Activated naive CD4-positive, alpha-beta T cell treated with anti-CD3 and anti-CD28 coated beads, Interleukin-2, amount 50 U/mL, for 24 hours (primary cell): Measurements from ENCODE around the gene SCAF11.
A peak's percentile ranks its signal among the peaks of the same experiment; 100 is the strongest.
"Not testable (repeated sequence)": the region's sequence is repeated elsewhere in the genome, so short reads cannot be mapped to it uniquely, and the experiment has no call there.

ENCODE experiments used
- H3K27ac Mint-ChIP-seq: one replicate; pipeline ENCODE4 v1.8.0; 2021; ENCODE audit warnings: mild to moderate bottlenecking, mixed read lengths
- H3K27me3 Mint-ChIP-seq: one replicate; pipeline ENCODE4 v1.8.0; 2021; ENCODE audit warnings: mixed read lengths
- H3K36me3 Mint-ChIP-seq: one replicate; pipeline ENCODE4 v1.8.0; 2021; ENCODE audit warnings: mixed read lengths
- H3K4me1 Mint-ChIP-seq: one replicate; pipeline ENCODE4 v1.8.0; 2021; ENCODE audit warnings: mixed read lengths
- H3K4me3 Mint-ChIP-seq: one replicate; pipeline ENCODE4 v1.8.0; 2021; ENCODE audit warnings: mild to moderate bottlenecking, mixed read lengths
- H3K9me3 Mint-ChIP-seq: one replicate; pipeline ENCODE4 v1.8.0; 2021; ENCODE audit warnings: mixed read lengths

The SCAF11 gene, protein sequence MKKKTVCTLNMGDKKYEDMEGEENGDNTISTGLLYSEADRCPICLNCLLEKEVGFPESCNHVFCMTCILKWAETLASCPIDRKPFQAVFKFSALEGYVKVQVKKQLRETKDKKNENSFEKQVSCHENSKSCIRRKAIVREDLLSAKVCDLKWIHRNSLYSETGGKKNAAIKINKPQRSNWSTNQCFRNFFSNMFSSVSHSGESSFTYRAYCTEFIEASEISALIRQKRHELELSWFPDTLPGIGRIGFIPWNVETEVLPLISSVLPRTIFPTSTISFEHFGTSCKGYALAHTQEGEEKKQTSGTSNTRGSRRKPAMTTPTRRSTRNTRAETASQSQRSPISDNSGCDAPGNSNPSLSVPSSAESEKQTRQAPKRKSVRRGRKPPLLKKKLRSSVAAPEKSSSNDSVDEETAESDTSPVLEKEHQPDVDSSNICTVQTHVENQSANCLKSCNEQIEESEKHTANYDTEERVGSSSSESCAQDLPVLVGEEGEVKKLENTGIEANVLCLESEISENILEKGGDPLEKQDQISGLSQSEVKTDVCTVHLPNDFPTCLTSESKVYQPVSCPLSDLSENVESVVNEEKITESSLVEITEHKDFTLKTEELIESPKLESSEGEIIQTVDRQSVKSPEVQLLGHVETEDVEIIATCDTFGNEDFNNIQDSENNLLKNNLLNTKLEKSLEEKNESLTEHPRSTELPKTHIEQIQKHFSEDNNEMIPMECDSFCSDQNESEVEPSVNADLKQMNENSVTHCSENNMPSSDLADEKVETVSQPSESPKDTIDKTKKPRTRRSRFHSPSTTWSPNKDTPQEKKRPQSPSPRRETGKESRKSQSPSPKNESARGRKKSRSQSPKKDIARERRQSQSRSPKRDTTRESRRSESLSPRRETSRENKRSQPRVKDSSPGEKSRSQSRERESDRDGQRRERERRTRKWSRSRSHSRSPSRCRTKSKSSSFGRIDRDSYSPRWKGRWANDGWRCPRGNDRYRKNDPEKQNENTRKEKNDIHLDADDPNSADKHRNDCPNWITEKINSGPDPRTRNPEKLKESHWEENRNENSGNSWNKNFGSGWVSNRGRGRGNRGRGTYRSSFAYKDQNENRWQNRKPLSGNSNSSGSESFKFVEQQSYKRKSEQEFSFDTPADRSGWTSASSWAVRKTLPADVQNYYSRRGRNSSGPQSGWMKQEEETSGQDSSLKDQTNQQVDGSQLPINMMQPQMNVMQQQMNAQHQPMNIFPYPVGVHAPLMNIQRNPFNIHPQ (N-terminal part only)

DNA sequence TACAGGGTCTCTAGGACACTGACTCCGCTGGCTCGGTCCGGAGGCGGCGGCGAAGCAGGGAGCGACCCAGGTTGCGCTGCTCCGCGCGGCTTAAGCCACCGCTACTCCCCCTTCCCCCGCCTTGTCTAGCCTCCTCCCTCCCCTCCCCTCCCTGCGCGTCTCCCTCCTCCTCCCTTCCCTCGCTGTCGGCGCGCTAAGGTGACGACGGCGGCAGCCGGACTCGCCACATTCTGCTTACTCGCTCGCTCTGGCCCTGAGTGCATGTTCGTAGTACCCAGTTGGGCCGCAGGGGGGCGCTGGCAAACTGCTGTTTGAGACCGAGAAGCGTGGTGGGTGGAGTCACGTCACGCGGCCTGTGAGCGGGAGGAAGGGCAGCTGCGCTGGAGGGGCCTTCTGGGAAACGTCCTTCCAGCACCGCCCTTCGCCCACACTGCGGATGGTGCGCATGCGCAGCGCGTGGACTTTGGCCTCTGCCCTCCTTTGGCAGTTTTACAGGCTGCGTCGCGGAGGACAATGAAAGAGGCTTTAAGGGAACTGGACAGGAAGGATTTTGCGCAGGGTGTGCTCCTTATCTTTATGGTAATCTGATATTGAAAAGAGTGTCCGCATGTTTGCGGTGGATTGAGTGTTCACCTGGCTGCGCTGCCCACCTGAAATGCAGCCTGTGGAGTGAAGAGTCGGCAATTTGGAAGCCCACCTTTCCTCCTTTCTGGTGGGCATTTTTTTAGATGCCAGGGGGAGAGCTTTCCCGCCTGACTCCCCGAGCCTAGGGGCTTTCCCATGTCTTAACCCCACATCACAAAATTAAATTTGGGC, at the start of gene SCAF11:
Gene SCAF11 (minus strand): TSS at position 107 of the 816 bp plus-strand sequence. CDS start 26,407 bp downstream, outside the sequence.
- peaks cover 13% of the 10 kb centered on the region for H3K36me3 Mint-ChIP-seq
- peak within 1 kb of the TSS; percentile 99 for H3K27ac Mint-ChIP-seq
- peaks cover 46% of the 10 kb centered on the region for H3K4me1 Mint-ChIP-seq
- no peaks in the 10 kb centered on the region for H3K9me3 Mint-ChIP-seq
- H3K4me3 Mint-ChIP-seq = peak within 1 kb of the TSS; percentile 95
- H3K27me3 Mint-ChIP-seq = no peaks in the 10 kb centered on the region

DNA sequence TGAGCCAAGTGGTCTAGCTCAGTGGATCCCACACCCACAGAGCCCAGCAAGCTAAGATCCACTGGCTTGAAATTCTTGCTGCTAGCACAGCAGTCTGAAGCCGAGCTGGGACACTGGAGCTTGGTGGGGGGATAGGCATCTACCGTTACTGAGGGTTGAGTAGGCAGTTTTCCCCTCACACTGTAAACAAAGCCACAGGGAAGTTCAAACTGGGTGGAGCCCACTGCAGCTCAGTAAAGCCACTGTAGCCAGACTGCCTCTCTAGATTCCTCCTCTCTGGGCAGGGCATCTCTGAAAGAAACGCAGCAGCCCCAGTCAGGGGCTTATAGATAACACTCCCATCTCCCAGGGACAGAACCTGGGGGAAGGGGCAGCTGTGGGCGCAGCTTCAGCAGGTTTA, 46.7 kb upstream of the SCAF11 start:
- H3K36me3 Mint-ChIP-seq, H3K9me3 Mint-ChIP-seq, H3K4me1 Mint-ChIP-seq, H3K4me3 Mint-ChIP-seq, H3K27ac Mint-ChIP-seq, H3K27me3 Mint-ChIP-seq: not testable (repeated sequence)

DNA sequence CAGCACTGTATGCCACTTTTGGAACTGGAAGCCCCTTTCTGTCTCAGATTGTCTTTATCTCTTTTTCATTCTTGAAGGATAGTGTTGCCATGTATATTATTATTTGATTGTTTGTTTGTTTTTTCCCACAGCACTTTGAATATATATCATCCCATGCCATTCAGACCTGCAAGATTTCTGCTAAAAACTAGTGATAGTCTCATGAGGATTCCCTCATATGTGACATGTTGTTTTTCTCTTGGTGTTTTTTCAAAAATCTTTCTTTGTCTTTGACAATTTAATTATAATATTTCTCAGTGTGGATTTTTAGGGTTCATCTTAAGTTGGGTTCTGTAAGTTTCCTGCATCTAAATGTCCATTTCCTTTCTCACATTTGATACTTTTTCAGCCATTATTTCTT, 36.8 kb upstream of the SCAF11 start:
- peaks cover 10% of the 10 kb centered on the region for H3K36me3 Mint-ChIP-seq
- H3K4me3 Mint-ChIP-seq = no peak overlapping the region
- H3K27me3 Mint-ChIP-seq = peaks cover 10% of the 10 kb centered on the region
- no peaks in the 10 kb centered on the region for H3K4me1 Mint-ChIP-seq
- no peak overlapping the region for H3K27ac Mint-ChIP-seq
- H3K9me3 Mint-ChIP-seq = peaks cover 16% of the 10 kb centered on the region

DNA sequence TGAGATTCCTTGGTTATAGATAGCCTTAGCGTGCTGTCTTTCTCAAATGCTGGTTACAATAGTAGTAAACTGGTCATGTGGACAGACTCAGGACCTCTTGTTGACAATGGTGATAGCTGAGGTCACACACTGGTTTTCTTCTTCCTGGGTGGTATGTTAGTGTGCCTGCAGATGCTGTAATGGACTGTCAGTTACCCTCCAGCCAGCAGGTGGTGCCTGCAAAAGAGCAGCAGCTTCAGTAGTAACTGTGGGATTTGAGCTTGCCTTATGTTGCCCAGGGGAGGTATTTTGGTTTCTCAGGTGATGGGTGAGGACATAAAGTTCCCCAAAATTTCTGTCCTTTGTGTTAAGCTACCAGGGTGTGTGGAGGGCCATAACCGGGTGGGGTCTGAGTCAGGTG, 33.7 kb upstream of the SCAF11 start:
- H3K36me3 Mint-ChIP-seq = peaks cover 14% of the 10 kb centered on the region
- H3K27me3 Mint-ChIP-seq = peaks cover 9% of the 10 kb centered on the region
- no peak overlapping the region for H3K4me3 Mint-ChIP-seq
- H3K27ac Mint-ChIP-seq = no peak overlapping the region
- no peaks in the 10 kb centered on the region for H3K4me1 Mint-ChIP-seq
- peaks cover 29% of the 10 kb centered on the region for H3K9me3 Mint-ChIP-seq

DNA sequence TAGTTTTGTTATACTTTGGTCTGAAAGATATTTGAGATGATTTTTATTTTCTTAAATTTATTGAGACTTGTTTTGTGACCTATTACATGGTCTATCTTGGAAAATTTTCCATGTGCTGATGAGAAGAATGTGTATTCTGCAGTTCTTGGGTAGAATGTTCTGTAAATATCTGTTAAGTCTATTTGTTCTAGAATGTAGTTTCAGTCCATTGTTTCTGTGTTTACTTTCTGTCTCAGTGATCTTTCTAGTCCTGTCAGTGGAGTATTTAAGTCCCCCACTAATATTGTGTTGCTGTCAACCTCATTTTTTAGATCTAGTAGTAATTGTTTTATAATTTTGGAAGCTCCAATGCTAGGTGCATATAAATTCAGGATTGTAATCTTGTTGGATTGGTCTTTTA, 30.4 kb upstream of the SCAF11 start:
- Mint-ChIP-seq H3K27ac (no peak overlapping the region), H3K36me3 (peaks cover 10% of the 10 kb centered on the region)

DNA sequence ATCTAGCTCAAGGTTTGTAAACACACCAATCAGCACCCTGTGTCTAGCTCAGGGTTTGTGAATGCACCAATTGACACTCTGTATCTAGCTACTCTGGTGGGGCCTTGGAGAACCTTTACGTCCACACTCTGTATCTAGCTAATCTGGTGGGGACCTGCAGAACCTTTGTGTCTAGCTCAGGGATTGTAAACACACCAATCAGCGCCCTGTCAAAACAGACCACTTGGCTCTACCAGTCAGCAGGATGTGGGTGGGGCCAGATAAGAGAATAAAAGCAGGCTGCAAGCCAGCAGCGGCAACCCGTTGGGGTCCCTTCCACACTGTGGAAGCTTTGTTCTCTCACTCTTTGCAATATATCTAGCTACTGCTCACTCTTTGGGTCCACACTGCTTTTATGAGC, 28.3 kb upstream of the SCAF11 start:
- H3K4me3 Mint-ChIP-seq = not testable (repeated sequence)
- H3K9me3 Mint-ChIP-seq = peaks cover 27% of the 10 kb centered on the region

More for the DNA sequence above, 30.4 kb upstream of the SCAF11 start:
- no peaks in the 10 kb centered on the region for H3K4me1 Mint-ChIP-seq
- H3K9me3 Mint-ChIP-seq = peaks cover 27% of the 10 kb centered on the region
- peaks cover 5% of the 10 kb centered on the region for H3K27me3 Mint-ChIP-seq
- H3K4me3 Mint-ChIP-seq = no peak overlapping the region

DNA sequence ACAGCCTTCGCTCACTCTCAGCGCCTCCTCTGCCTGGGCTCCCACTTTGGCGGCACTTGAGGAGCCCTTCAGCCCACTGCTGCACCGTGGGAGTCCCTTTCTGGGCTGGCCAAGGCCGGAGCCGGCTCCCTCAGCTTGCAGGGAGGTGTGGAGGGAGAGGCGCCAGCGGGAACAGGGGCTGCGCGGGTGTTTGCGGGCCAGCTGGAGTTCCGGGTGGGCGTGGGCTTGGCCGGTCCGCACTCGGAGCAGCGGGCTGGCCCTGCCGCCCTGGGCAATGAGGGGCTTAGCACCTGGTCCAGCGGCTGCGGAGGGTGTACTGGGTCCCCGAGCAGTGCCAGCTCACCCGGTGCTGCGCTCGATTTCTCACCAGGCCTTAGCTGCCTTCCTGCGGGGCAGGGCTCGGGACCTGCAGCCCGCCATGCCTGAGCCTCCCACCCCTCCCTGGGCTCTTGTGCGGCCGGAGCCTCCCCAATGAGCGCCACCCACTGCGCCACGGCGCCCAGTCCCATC, 27.5 kb upstream of the SCAF11 start:
- H3K27me3 Mint-ChIP-seq, H3K4me1 Mint-ChIP-seq, H3K27ac Mint-ChIP-seq, H3K36me3 Mint-ChIP-seq, H3K4me3 Mint-ChIP-seq: not testable (repeated sequence)
- H3K9me3 Mint-ChIP-seq = peaks cover 27% of the 10 kb centered on the region

More for the DNA sequence above, 28.3 kb upstream of the SCAF11 start:
- H3K27me3 Mint-ChIP-seq, H3K4me1 Mint-ChIP-seq, H3K27ac Mint-ChIP-seq, H3K36me3 Mint-ChIP-seq: not testable (repeated sequence)

DNA sequence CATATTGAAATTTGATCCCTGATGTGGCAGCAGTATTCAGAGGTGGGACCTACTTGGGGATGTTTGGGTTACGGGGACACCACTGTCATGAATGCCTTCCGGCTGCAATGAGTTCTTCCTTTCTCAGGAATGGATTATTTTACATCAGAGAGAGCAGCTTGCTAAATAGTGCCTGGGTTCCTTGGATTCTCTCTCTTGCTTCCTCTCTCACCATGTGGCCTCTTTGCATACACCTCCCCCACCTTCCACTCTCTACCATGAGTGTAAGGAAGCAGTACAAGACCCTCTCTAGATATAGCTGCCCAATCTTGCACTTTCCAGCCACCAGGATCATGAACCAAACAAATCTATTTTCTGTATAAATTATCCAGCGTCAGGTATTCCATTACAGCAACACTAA, 15.4 kb upstream of the SCAF11 start:
- no peak overlapping the region for H3K4me3 Mint-ChIP-seq
- no peaks in the 10 kb centered on the region for H3K36me3 Mint-ChIP-seq
- H3K4me1 Mint-ChIP-seq = no peaks in the 10 kb centered on the region
- no peak overlapping the region for H3K27ac Mint-ChIP-seq
- H3K27me3 Mint-ChIP-seq = no peaks in the 10 kb centered on the region
- H3K9me3 Mint-ChIP-seq = no peaks in the 10 kb centered on the region

DNA sequence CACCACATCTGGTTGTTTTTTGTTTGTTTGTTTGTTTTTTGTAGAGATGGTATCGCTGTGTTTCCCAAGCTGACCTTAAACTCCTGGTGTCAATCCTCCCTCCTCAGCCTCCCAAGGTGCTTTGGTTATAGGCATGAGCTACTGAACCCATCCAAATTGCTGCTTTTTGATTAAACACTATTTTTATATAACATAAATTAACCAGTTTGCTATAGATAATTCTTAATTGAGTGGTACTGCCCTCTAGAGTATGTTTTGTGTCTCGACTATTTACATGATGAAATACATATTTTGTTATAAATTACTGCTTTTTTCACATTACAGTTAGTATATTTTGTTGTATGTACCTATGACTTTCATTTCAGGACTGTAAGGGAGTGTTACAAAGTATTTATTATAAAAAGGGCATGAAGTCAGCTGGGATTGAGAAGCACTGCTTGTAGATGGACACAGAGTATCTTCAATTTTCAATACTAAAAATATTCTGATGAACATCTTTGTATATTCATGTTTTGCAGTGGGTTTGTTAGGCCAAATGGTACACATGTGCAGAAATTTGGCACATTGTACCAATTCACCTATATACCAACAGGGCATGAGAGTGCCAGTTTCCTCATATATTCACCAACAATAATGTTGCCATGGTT, 14.9 kb upstream of the SCAF11 start:
- no peaks in the 10 kb centered on the region for H3K9me3 Mint-ChIP-seq
- H3K27me3 Mint-ChIP-seq = no peaks in the 10 kb centered on the region
- no peak overlapping the region for H3K4me3 Mint-ChIP-seq
- H3K36me3 Mint-ChIP-seq = no peaks in the 10 kb centered on the region
- no peaks in the 10 kb centered on the region for H3K4me1 Mint-ChIP-seq
- no peak overlapping the region for H3K27ac Mint-ChIP-seq

DNA sequence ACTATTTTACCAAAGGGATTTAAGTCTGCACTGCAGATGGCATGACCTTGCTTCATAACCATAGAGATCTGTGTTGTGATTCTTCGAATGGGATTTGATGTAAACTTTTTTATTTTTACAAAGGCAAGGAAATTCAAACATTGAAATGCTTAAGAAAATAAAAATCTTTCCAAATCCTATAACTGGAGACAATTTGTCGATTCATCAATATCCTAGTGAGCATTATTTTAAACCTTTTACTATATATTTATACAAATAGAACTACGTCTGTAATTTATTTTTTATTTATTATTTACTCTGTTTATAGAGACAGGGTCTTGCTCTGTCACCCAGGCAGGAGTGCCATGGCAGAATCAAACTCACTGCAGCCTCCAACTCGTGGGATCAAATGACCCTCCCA, 14.3 kb upstream of the SCAF11 start:
- H3K9me3 Mint-ChIP-seq = no peaks in the 10 kb centered on the region
- H3K27me3 Mint-ChIP-seq = no peaks in the 10 kb centered on the region
- H3K4me3 Mint-ChIP-seq = no peak overlapping the region
- H3K27ac Mint-ChIP-seq = no peak overlapping the region
- no peaks in the 10 kb centered on the region for H3K36me3 Mint-ChIP-seq
- H3K4me1 Mint-ChIP-seq = no peaks in the 10 kb centered on the region

DNA sequence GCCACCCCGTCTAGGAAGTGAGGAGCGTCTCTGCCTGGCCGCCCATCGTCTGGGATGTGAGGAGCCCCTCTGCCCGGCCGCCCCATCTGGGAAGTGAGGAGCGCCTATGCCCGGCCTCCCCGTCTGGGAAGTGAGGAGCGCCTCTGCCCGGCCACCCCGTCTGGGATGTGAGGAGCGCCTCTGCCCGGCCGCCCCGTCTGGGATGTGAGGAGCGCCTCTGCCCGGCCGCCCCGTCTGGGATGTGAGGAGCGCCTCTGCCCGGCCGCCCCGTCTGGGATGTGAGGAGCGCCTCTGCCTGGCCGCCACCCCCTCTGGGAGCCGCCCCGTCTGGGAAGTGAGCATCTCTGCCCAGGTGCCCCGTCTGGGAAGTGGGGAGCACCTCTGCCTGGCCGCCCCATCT, 9.7 kb upstream of the SCAF11 start:
- not testable (repeated sequence) for H3K27me3 Mint-ChIP-seq, H3K4me1 Mint-ChIP-seq, H3K36me3 Mint-ChIP-seq, H3K27ac Mint-ChIP-seq, H3K9me3 Mint-ChIP-seq, H3K4me3 Mint-ChIP-seq

DNA sequence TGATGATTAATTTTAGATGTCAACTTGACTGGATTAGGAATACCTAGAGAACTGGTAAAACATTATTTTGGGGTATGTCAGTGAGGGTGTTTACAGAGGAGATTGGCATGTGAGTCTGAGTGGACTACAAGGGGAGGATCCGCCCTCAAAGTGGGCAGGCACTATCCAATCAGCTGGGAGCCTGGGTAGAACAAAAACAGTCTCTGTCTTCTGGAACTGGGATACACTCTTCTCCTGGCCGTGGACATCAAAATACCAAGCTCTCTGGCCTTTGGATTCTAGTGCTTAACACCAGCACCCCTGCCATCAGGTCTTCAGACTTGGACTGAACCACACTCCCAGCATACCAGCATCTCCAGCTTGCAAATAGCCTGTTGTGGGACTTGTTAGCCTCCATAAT, 4.4 kb upstream of the SCAF11 start:
- no peak overlapping the region for H3K27ac Mint-ChIP-seq
- no peaks in the 10 kb centered on the region for H3K27me3 Mint-ChIP-seq
- no peak overlapping the region for H3K4me3 Mint-ChIP-seq
- no peaks in the 10 kb centered on the region for H3K36me3 Mint-ChIP-seq
- peaks cover 10% of the 10 kb centered on the region for H3K4me1 Mint-ChIP-seq
- no peaks in the 10 kb centered on the region for H3K9me3 Mint-ChIP-seq

DNA sequence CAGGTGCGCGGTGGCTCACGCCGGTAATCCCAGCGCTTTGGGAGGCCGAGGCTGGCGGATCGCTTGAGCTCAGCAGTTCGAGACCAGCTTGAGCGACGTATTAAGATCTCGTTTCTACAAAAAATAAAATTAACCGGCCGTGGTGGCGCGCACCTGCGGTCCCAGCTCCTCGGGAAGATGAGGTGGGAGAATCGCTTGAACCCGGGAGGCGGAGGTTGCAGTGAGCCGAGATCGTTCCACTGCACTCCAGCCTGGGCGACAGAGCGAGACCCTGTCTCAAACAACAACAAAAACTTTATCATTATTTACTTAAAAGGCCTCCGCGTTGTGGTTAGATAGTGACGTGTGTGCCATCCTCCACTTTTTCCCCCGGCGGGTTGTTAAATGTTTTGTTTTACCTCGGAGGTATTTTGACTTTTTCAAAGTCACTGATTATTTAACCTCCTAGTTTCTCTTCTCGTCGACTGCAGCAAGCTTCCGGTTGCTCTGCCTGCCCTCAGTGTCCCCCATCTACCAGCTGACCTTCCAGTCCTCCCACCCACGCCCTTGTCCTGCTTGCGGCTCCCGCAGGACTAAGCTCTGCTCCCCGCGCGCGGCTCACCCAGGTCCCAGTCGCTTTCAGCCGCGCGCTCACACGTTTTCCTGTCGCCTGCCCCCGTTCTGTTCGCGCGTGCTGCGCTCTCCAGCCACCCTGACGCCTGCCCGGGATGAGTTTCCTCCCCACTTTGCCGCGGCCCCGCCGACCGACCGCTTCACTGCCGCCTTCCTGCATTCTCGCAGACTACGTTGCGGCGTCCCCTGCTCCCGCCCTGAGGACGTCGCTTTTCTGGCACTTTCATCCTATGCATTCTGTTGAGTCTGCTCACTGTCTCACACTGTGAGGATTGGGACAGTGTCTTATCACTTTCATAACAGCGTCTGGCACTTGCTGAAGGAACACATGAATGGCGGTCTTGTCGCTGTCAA, 1.2 kb upstream of the SCAF11 start:
- Mint-ChIP-seq H3K4me3 (peak overlapping the region; percentile 95), H3K27ac (peak overlapping the region; percentile 99), H3K9me3 (no peaks in the 10 kb centered on the region), H3K4me1 (peaks cover 37% of the 10 kb centered on the region), H3K27me3 (no peaks in the 10 kb centered on the region), H3K36me3 (peaks cover 6% of the 10 kb centered on the region)
